ENCODE data around the gene TOM1L2.

- TF ChIP-seq CTCF (conservative IDR thresholded peaks at IDR 0.05 in 1 of 2, IDR thresholded peaks at IDR 0.05 in 1 of 2; ENCODE audit: low read depth in 1 of 2, low read length in 2 of 2) (no peak), EZH2 (IDR thresholded peaks at IDR 0.05; ENCODE audit: low read length, missing control alignments) (no peak)
Measured at GRCh38 chr17:17934214-17934613, 38.0 kb downstream of the TOM1L2 start.

All from fibroblast of lung (primary cell).